Progenitor cell of endocrine pancreas (in vitro differentiated cells): ENCODE results near the gene PDPK1. TPM values are rescaled to one million over a fixed set of nuclear protein-coding genes. Genes with fewer than 3 reads are reported as not detected.

Experiments
- DNase-seq: peaks from one replicate; pipeline ENCODE4 v3.0.0; 2021; ENCODE audit warnings: low spot score; ENCODE audit not compliant: unreplicated experiment
- H3K27ac Mint-ChIP-seq: 2 replicates; pipeline ENCODE4 v1.8.0; 2021; ENCODE audit warnings: mild to moderate bottlenecking, moderate library complexity, mixed read lengths
- H3K27me3 Mint-ChIP-seq: 2 replicates; pipeline ENCODE4 v1.8.0; 2021; ENCODE audit warnings: mixed read lengths
- H3K36me3 Mint-ChIP-seq: 2 replicates; pipeline ENCODE4 v1.8.0; 2022; ENCODE audit warnings: mixed read lengths; ENCODE audit not compliant: insufficient read depth
- H3K4me1 Mint-ChIP-seq: 2 replicates; pipeline ENCODE4 v1.8.0; 2021; ENCODE audit warnings: low read depth, mixed read lengths
- H3K4me3 Mint-ChIP-seq: 2 replicates; pipeline ENCODE4 v1.8.0; 2021; ENCODE audit warnings: low read depth, mild to moderate bottlenecking, moderate library complexity, mixed read lengths
- H3K9me3 Mint-ChIP-seq: 2 replicates; pipeline ENCODE4 v1.8.0; 2021; ENCODE audit warnings: low read depth, mixed read lengths
- total RNA-seq: library from RNA; stranded (reverse); gene quantifications from 2 replicates; pipeline ENCODE4 v1.2.1, GENCODE V29; 2021
- TF ChIP-seq, protein P1 (sequence below): fragments of 200-600 bp; sonication (generic); IDR thresholded peaks from one replicate; pipeline ENCODE4 v1.5.0; 2021; ENCODE audit warnings: antibody characterized with exemption, mild to moderate bottlenecking; ENCODE audit not compliant: unreplicated experiment

Gene PDPK1
- total RNA-seq, 1 donor from 2014 or later, result 45.0 TPM

DNA sequence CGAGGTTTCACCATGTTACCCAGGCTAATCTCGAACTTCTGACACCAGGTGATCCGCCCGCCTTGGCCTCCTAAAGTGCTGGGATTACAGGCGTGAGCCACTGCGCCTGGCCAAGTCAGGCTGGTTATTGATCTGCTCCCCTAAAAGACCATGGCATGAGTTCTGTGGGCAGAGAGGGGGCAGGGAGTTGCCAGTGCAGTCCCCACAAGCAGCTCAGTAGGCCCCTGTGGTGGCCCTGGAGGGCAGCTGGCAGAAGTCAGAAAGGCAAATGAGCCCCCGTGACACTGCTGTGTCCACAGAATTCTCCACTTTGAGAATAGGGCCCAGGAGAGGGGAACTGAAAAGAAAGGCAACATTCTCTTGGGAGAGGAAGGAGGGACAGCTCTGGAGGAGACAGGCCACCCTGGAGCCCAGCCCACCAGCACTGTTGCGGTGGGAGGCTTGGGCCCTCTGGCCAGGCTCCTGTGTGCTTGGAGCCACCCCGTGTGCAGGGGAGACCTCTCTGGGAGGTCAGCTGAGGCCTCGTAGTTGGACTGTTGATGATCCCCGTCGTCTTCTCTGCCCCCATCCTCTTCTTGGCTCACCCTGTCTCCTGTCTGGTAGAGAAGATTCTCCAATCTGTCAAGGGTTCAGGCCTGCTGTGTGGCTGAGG, 19.7 kb upstream of the PDPK1 start:
- Mint-ChIP-seq H3K4me3 (no peak overlapping the region), H3K27me3 (no peaks in the 10 kb centered on the region), H3K9me3 (no peaks in the 10 kb centered on the region), H3K36me3 (peaks cover 2% of the 10 kb centered on the region), H3K27ac (peak overlapping the region; percentile 93), H3K4me1 (peaks cover 31% of the 10 kb centered on the region)
- DNase-seq, result no peak
- TF ChIP-seq, protein P1, sequence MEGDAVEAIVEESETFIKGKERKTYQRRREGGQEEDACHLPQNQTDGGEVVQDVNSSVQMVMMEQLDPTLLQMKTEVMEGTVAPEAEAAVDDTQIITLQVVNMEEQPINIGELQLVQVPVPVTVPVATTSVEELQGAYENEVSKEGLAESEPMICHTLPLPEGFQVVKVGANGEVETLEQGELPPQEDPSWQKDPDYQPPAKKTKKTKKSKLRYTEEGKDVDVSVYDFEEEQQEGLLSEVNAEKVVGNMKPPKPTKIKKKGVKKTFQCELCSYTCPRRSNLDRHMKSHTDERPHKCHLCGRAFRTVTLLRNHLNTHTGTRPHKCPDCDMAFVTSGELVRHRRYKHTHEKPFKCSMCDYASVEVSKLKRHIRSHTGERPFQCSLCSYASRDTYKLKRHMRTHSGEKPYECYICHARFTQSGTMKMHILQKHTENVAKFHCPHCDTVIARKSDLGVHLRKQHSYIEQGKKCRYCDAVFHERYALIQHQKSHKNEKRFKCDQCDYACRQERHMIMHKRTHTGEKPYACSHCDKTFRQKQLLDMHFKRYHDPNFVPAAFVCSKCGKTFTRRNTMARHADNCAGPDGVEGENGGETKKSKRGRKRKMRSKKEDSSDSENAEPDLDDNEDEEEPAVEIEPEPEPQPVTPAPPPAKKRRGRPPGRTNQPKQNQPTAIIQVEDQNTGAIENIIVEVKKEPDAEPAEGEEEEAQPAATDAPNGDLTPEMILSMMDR, result no peak

DNA sequence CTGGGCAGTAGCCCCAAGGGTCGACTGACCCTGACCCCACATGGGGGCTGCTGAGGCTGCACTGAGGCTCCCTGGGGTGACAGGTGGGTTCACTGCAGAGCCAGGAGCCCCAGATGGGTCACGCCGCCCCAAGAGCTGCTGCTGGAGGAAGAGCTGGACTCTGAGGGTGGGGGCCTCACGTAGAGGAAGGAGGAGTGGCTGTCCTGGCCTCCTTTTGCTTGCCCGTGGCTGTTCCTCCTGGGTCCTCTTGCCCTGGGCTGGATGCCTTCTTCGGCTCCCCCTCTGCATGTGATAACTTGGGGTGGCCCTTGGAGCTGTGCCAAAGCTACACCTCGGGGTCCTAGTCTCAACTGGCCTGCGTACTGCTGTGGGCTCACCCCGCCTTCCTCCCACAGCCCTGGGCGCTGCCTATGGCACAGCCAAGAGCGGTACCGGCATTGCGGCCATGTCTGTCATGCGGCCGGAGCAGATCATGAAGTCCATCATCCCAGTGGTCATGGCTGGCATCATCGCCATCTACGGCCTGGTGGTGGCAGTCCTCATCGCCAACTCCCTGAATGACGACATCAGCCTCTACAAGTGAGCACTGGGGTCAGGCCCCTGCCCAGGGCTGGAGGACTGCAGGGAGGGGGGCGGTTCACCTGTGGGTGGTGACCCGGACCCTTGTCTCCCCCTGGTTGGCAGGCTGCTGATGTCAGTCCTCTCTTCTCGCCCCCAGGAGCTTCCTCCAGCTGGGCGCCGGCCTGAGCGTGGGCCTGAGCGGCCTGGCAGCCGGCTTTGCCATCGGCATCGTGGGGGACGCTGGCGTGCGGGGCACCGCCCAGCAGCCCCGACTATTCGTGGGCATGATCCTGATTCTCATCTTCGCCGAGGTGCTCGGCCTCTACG, 18.8 kb upstream of the PDPK1 start:
- no peaks in the 10 kb centered on the region for H3K9me3 Mint-ChIP-seq
- H3K36me3 Mint-ChIP-seq, result peaks cover 2% of the 10 kb centered on the region
- TF ChIP-seq, protein P1, result no peak
- DNase-seq, result no peak
- peak overlapping the region; percentile 57 for H3K4me3 Mint-ChIP-seq
- H3K27me3 Mint-ChIP-seq, result no peaks in the 10 kb centered on the region
- H3K27ac Mint-ChIP-seq, result peak overlapping the region; percentile 97
- peaks cover 35% of the 10 kb centered on the region for H3K4me1 Mint-ChIP-seq

DNA sequence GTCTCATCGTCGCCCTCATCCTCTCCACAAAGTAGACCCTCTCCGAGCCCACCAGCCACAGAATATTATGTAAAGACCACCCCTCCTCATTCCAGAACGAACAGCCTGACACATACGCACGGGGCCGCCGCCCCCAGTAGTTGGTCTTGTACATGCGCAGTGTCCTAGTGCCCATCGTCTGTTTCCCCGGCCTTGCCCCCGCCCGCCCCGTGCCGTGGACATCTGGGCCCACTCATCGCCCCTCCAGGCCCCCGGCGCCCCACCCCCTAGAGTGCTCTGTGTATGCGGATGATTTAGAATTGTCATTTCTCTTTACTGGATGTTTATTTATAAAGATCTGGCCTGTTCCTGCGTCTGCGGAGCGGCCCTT, 18.1 kb upstream of the PDPK1 start:
- Mint-ChIP-seq H3K4me1 (peaks cover 39% of the 10 kb centered on the region), H3K4me3 (peak overlapping the region; percentile 57), H3K27ac (peak overlapping the region; percentile 97), H3K9me3 (no peaks in the 10 kb centered on the region), H3K36me3 (peaks cover 2% of the 10 kb centered on the region), H3K27me3 (no peaks in the 10 kb centered on the region)
- TF ChIP-seq, protein P1, result no peak
- no peak for DNase-seq

DNA sequence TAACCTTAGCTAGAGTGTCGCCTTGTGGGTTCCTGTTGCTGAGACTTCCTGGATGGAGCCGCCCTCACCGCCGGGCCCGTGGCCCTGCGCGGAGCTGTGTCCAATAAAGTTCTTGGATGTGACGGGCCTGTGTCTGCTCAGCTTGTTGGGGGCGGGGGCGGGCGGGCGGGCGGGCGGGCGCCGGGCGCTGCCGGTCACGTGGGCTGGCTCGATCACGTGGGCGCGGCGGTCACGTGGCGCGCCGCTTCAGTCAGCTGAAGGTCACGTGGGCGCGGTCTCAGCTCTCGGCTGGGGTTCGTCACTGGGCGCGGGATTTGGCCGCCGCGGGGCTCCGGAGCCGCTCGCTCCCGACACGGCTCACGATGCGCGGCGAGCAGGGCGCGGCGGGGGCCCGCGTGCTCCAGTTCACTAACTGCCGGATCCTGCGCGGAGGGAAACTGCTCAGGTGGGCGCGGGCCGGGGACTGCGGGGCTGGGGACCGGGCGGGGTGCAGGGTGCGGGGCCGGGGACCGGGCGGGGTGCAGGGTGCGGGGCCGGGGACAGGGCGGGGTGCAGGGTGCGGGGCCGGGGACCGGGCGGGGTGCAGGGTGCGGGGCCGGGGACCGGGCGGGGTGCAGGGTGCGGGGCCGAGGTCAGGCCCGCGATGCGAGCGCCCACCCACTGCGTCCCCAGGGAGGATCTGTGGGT, 17.6 kb upstream of the PDPK1 start, which contains the start of gene AMDHD2:
Gene AMDHD2 (plus strand): TSS at position 275 of the 687 bp plus-strand sequence. CDS start 88 bp downstream, at position 363.
- Mint-ChIP-seq H3K36me3 (peaks cover 3% of the 10 kb centered on the region), H3K27me3 (no peaks in the 10 kb centered on the region), H3K9me3 (no peaks in the 10 kb centered on the region), H3K27ac (peak within 1 kb of the TSS; percentile 97), H3K4me3 (peak within 1 kb of the TSS; percentile 74), H3K4me1 (peaks cover 36% of the 10 kb centered on the region)
- TF ChIP-seq, protein P1, result no peak
- DNase-seq, result peak; percentile 83

DNA sequence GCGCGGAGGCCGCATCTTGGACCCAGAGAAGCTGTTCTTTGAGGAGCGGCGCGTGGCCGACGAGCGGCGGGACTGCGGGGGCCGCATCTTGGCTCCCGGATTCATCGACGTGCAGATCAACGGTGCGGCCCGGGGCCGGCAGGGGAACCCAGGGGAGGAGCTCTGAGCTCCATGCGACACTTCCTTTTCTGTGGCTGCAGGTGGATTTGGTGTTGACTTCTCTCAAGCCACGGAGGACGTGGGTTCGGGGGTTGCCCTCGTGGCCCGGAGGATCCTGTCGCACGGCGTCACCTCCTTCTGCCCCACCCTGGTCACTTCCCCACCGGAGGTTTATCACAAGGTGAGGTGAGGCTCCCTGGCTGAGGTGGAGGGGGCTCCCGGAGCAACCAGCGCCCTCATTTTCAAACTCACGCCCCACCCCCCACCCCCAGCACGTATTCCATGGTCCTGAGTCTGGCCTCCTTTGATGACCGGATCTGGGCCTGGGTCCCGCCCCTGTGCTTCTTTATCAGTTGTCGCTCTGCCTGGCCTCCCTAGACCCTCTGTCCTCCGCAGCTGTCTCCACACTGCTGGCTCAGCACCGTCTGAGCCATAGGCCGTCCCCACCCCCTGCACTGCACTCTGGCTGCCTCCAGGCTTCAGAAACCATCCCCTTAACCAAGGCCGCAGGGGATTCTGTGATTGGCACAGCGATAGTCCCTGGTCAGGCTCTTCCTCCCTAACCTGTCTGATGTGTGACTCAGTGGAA, 16.9 kb upstream of the PDPK1 start:
- no peak for DNase-seq
- TF ChIP-seq, protein P1, result no peak
- Mint-ChIP-seq H3K27ac (peak overlapping the region; percentile 95), H3K4me3 (peak overlapping the region; percentile 74), H3K4me1 (peaks cover 29% of the 10 kb centered on the region), H3K36me3 (peaks cover 3% of the 10 kb centered on the region), H3K9me3 (no peaks in the 10 kb centered on the region), H3K27me3 (no peaks in the 10 kb centered on the region)
